Right atrium auricular region (tissue), 2 donors: ENCODE results near the gene RIN1. TPM values are rescaled to one million over a fixed set of nuclear protein-coding genes. Genes with fewer than 3 reads are reported as not detected.
A peak's percentile ranks its signal among the peaks of the same experiment; 100 is the strongest.

Experiments
- DNase-seq: peaks from one replicate; pipeline ENCODE4 v3.0.0-alpha.2; 2019; ENCODE audit warnings: low spot score
- H3K27ac ChIP-seq, 2 donors: fragments of 200-600 bp; sonication (generic); 1 replicate in 1 of 2; 2 replicates in 1 of 2; pipeline ENCODE4 v1.5.1; 2016 to 2019
- H3K27me3 ChIP-seq, 2 donors: fragments of 200-600 bp; sonication (generic); one replicate each; pipeline versions ENCODE4 v1.5.1 to v1.6.0; 2017 to 2019
- H3K36me3 ChIP-seq: fragments of 200-600 bp; sonication (generic); one replicate; pipeline ENCODE4 v1.5.1; 2016
- H3K4me1 ChIP-seq, 2 donors: fragments of 200-600 bp; sonication (generic); one replicate each; pipeline versions ENCODE4 v1.5.1 to v1.6.0; 2017 to 2019
- H3K4me3 ChIP-seq, 2 donors: fragments of 200-600 bp; sonication (generic); 1 replicate in 1 of 2; 2 replicates in 1 of 2; pipeline ENCODE4 v1.5.1; 2017 to 2019; ENCODE audit warnings: mild to moderate bottlenecking in 1 of 2, moderate library complexity in 1 of 2
- H3K9me3 ChIP-seq, 2 donors: fragments of 200-600 bp; sonication (generic); one replicate each; pipeline ENCODE4 v1.5.1; 2019
- total RNA-seq, 2 donors: library from RNA; depleted of rRNA; stranded (reverse); fragments of >200 nt; gene quantifications; one replicate each; pipeline ENCODE4 v1.1.0, GENCODE V29; 2016
- TF ChIP-seq, protein P1 (sequence below), 2 donors: fragments of 200-600 bp; sonication (generic); IDR thresholded peaks; one replicate each; pipeline ENCODE4 v1.5.1; 2019; ENCODE audit warnings: antibody characterized with exemption in 2 of 2

The RIN1 gene
- total RNA-seq, 2 donors from 2014 or later: 1.0 to 5.9 TPM

DNA sequence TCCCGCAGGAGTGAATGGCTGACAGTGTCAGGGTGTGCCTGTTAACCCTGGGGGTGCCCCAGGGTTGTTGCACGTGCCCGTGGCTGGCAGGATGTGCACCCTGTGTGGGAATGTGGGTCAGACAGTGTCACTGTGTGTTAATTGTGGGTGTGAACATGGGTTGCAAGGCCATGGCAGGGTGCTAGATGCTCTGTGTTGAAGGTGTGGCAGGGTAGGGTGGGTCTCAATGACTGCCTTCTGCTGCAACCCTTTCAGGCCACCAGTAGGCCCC is 8.3 kb downstream of the RIN1 start:
- Histone ChIP-seq H3K36me3 (no peaks in the 10 kb centered on the region), H3K4me1 (peaks cover 4 to 39% of the 10 kb centered on the region in 2 donors), H3K9me3 (no peaks in the 10 kb centered on the region), H3K27ac (peak overlapping the region; percentile 15 to 87), H3K4me3 (no peak overlapping the region), H3K27me3 (no peaks in the 10 kb centered on the region)
- TF ChIP-seq, protein P1, sequence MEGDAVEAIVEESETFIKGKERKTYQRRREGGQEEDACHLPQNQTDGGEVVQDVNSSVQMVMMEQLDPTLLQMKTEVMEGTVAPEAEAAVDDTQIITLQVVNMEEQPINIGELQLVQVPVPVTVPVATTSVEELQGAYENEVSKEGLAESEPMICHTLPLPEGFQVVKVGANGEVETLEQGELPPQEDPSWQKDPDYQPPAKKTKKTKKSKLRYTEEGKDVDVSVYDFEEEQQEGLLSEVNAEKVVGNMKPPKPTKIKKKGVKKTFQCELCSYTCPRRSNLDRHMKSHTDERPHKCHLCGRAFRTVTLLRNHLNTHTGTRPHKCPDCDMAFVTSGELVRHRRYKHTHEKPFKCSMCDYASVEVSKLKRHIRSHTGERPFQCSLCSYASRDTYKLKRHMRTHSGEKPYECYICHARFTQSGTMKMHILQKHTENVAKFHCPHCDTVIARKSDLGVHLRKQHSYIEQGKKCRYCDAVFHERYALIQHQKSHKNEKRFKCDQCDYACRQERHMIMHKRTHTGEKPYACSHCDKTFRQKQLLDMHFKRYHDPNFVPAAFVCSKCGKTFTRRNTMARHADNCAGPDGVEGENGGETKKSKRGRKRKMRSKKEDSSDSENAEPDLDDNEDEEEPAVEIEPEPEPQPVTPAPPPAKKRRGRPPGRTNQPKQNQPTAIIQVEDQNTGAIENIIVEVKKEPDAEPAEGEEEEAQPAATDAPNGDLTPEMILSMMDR (IDR thresholded peaks at IDR 0.05): no peak
- no peak for DNase-seq

DNA sequence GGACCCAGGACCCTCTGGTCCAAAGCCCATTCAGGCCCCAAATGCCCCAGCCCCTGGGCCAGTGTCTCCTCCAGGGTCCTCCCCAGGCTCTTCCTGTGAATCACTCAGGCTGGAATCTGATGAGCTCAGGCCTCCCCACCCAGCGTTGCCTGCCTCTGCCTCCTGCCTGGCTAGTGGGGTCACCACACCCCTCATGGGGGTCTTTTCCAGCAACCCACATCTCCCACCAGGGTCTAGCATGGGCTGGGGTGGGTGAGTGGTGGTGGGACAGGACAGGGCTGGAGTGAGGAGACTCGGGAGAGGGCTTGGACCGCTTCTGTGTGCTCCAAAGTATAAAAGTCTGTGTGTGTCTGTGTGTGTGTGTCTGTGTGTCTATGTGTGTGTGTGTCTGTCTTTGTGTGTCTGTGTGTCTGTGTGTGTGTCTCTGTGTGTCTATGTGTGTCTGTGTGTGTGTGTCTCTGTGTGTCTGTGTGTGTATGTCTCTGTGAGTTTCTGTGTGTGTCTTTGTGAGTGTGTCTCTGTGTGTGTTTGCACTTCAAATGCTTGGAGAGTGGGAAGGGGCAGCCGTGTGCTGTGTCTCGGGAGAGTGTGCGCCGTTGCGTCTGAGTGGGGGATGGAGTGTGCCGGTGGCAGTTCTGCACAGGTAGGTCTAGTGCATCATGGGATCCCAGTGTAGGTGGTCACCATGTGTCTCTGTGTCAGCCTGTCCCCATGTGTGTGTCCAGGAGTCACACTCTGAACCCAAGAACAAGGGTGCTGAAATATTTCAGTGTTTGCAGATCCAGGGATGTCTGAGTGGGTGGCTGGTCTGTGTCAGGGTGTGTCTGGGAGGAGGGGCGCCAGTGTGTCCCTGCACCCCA is 8.8 kb downstream of the RIN1 start:
- no peak for DNase-seq
- Histone ChIP-seq H3K27ac (peak overlapping the region; percentile 79 to 87), H3K4me3 (no peak overlapping the region), H3K4me1 (peaks cover 4 to 39% of the 10 kb centered on the region in 2 donors), H3K9me3 (no peaks in the 10 kb centered on the region), H3K36me3 (no peaks in the 10 kb centered on the region), H3K27me3 (no peaks in the 10 kb centered on the region)
- TF ChIP-seq, protein P1 (IDR thresholded peaks at IDR 0.05): no peak

DNA sequence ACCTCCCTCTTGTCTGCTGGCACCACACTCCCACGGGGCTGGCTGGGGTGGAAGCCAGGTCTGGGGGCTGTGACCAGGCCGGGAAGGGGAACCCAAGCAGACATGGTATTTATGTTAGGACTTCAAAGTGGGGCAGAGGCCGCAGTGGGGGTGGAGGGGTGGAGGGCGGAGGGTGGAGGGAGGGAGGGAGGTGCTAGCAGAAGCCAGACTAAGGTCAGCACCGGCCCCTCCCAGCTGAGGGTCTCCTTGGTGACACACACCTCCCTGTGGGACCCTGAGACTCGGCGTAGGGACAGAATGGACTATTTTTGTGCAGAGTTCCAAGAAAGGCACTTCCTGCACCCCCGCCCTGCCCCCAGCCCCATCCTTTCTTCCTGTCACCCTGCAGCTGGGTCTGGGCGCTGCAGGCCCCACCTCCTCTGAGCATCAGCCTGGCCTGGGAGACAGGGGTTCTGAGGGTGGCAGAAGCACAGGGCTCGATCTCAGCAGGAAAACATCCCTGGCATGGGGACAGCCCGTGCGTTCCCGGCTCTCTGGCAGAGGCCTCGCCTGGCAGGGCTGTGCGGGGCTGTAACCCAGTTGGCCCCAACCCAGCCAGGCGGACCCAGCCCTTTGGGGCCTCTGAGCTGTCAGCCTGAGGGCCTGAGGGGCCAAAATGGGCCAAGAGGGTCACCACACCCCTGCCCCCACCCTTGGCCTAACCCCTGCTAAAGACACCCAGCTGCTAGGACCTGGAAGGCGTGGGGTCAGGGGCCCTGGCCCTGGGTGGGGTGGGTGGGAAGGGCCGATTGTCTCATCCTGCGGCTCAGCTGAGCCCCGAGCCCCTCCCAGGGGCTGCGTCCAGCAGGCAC is 9.7 kb downstream of the RIN1 start:
- TF ChIP-seq, protein P1 (IDR thresholded peaks at IDR 0.05): no peak
- no peak overlapping the region for H3K4me3 ChIP-seq
- H3K27ac ChIP-seq: peak overlapping the region; percentile 79 to 87
- H3K36me3 ChIP-seq: no peaks in the 10 kb centered on the region
- H3K9me3 ChIP-seq: no peaks in the 10 kb centered on the region
- DNase-seq: no peak
- peaks cover 4 to 39% of the 10 kb centered on the region in 2 donors for H3K4me1 ChIP-seq
- no peaks in the 10 kb centered on the region for H3K27me3 ChIP-seq

DNA sequence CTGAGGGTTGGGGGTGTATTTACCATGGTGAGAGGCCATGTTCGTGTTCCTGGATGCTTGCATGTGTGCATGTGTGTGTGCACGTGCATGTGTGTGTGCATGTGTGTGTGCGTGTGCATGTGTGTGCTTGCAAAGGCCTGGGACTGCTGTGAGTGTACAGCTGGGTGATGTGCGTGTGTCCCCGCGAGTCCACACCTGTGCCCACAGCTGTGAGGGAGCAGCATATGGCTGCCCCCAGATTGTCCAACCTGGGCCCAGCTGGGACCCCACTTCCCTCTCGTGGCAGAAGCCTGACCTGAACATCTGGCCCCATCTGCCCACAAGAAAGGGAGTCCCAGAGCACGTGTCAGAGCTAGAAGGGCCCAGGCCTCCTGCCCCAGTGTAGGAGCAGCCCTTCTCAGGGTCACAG is 11.0 kb downstream of the RIN1 start:
- Histone ChIP-seq H3K27me3 (no peaks in the 10 kb centered on the region), H3K36me3 (no peaks in the 10 kb centered on the region), H3K27ac (peak overlapping the region; percentile 79 to 87), H3K4me1 (peaks cover 4 to 39% of the 10 kb centered on the region in 2 donors), H3K9me3 (no peaks in the 10 kb centered on the region), H3K4me3 (no peak overlapping the region)
- DNase-seq: no peak
- TF ChIP-seq, protein P1 (IDR thresholded peaks at IDR 0.05): no peak

DNA sequence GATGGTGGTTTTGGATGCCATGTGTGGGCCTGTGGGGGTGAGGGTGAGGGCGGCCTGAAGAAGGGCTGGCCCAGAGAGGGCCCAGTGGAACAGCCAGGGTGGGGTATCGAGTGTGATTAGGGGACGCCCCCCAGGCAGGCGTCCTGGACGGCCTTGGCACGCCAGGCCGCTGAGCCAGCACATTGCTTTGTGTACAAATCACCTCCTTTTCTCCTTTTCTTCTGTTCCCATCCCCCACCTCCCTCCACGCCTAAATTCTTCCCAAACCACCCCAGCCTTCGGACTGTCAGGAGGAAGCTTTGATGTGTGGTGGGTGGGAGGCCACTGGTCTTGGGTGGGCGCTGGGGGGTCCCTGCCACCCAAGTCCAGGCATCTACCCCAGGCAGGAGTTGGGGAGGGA is 11.6 kb downstream of the RIN1 start:
- Histone ChIP-seq H3K4me3 (no peak overlapping the region), H3K9me3 (no peaks in the 10 kb centered on the region), H3K27me3 (no peaks in the 10 kb centered on the region), H3K4me1 (peaks cover 4 to 39% of the 10 kb centered on the region in 2 donors), H3K36me3 (no peaks in the 10 kb centered on the region), H3K27ac (no peak overlapping the region)
- no peak for DNase-seq
- TF ChIP-seq, protein P1 (IDR thresholded peaks at IDR 0.05): no peak
